Upper lobe of left lung (tissue), 4 donors: ENCODE results near the gene ITGA11.

Source experiments
- CTCF ChIP-seq, 6 experiments: fragments of 450-650 bp in 4 of 6; fragments of 200-600 bp in 2 of 6; sonication (generic) in 2 of 6; IDR thresholded peaks; one replicate each; pipeline ENCODE4 v1.5.1; 2016 to 2019; ENCODE audit warnings: antibody characterized with exemption in 6 of 6
- EP300 ChIP-seq, 4 donors: sonication (generic); formaldehyde crosslinking; IDR thresholded peaks; one replicate each; pipeline ENCODE4 v1.5.1; 2017; ENCODE audit warnings: antibody characterized with exemption in 4 of 4, control low read depth in 2 of 4
- POLR2A ChIP-seq, 4 donors: fragments of 450-650 bp; IDR thresholded peaks; one replicate each; pipeline ENCODE4 v1.5.1; 2016 to 2017; ENCODE audit warnings: antibody characterized with exemption in 4 of 4, mild to moderate bottlenecking in 2 of 4

GRCh38 chr15:68420186-68420684 is 11.7 kb downstream of the ITGA11 start:
- TF ChIP-seq CTCF (IDR thresholded peaks at IDR 0.05) (no peak), POLR2A (IDR thresholded peaks at IDR 0.05) (no peak), EP300 (IDR thresholded peaks at IDR 0.05) (no peak)
